Brain microvascular endothelial cell (primary cell): Measurements from ENCODE around the gene RESP18.
A peak's percentile ranks its signal among the peaks of the same experiment; 100 is the strongest.

Source experiments
- DNase-seq: peaks from one replicate; pipeline ENCODE4 v3.0.0-alpha.2; 2020
- H3K27ac ChIP-seq: fragments of 250-450 bp; sonication (Bioruptor Pico); 2 replicates; pipeline ENCODE4 v1.5.1; 2020; ENCODE audit warnings: mild to moderate bottlenecking, moderate library complexity
- H3K27me3 ChIP-seq: fragments of 250-450 bp; sonication (Bioruptor Pico); replicated peaks from 2 replicates; pipeline ENCODE4 v1.5.1; 2020; ENCODE audit warnings: mild to moderate bottlenecking
- H3K36me3 ChIP-seq: fragments of 250-450 bp; sonication (Bioruptor Pico); replicated peaks from 2 replicates; pipeline ENCODE4 v1.5.1; 2020; ENCODE audit warnings: mild to moderate bottlenecking
- H3K4me3 ChIP-seq: 2 replicates; pipeline ENCODE4 v1.5.1; 2011; ENCODE audit warnings: low read depth, mild to moderate bottlenecking, control low read depth, low read length, moderate library complexity
- in situ Hi-C: cut with HindIII; loops from 2 replicates; pipeline ENCODE4 v1.10.0; 2017; ENCODE audit warnings: low sequenced_read_pairs, low pct_ligation_motif_present
- TF ChIP-seq, protein P1 (sequence below): IDR thresholded peaks from 2 replicates; pipeline ENCODE4 v1.5.1; 2011; ENCODE audit warnings: low read depth, mild to moderate bottlenecking, moderate library complexity, low read length, control low read depth, inconsistent platforms; ENCODE audit errors: missing control alignments

The RESP18 gene

DNA sequence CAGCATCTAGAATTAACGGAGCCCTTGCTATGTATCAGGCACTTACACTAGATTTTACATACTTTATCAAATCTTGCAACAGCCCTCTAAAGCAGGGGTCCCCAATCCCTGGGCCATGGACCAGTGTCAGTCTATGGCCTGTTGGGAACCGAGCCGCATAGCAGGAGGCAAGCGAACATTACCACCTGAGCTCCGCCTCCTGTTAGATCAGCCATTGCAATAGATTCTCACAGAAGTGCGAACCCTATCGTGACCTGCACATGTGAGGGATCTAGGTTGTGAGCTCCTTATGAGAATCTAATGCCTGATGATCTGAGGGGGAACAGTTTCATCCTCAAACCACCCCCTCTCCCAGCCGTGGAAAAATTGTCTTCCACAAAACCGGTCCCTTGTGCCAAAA is 39.9 kb downstream of the RESP18 start:
- no peaks in the 10 kb centered on the region for H3K36me3 ChIP-seq
- DNase-seq: no peak
- no peak overlapping the region for H3K27ac ChIP-seq
- H3K27me3 ChIP-seq: no peaks in the 10 kb centered on the region
- H3K4me3 ChIP-seq: no peak overlapping the region
- in situ Hi-C loops: no loop called here
- TF ChIP-seq, protein P1, sequence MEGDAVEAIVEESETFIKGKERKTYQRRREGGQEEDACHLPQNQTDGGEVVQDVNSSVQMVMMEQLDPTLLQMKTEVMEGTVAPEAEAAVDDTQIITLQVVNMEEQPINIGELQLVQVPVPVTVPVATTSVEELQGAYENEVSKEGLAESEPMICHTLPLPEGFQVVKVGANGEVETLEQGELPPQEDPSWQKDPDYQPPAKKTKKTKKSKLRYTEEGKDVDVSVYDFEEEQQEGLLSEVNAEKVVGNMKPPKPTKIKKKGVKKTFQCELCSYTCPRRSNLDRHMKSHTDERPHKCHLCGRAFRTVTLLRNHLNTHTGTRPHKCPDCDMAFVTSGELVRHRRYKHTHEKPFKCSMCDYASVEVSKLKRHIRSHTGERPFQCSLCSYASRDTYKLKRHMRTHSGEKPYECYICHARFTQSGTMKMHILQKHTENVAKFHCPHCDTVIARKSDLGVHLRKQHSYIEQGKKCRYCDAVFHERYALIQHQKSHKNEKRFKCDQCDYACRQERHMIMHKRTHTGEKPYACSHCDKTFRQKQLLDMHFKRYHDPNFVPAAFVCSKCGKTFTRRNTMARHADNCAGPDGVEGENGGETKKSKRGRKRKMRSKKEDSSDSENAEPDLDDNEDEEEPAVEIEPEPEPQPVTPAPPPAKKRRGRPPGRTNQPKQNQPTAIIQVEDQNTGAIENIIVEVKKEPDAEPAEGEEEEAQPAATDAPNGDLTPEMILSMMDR: no peak

DNA sequence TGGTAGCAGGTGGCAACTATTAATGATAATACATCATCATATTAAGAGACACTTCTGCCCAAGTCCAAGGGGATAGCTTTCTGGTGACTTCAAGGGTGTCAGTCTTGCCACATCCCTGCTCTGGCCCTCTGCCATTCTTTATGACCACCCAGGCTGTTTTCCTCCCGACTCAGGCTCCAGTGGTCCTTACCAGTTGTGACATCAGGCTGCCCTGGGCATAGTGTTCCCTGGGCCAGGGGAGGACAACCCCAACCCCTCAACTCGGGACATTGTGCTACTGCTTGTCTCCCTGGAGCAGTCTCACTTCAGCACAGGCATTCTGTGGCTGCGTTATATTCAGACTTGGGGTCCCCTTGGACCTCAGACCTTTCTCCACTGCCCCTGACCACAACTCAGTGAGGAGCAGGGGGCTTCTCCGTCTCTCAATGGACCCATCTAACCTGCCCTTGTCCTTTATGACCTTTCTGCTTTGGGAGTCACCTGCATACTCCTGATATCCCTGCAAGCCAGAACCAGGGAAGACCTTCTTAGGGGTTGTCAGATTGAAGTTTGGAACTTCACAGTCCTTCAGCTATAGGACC is 40.5 kb downstream of the RESP18 start:
- TF ChIP-seq, protein P1: no peak
- no peak for DNase-seq
- no peak overlapping the region for H3K4me3 ChIP-seq
- H3K27me3 ChIP-seq: no peaks in the 10 kb centered on the region
- in situ Hi-C loops: no loop called here
- no peak overlapping the region for H3K27ac ChIP-seq
- H3K36me3 ChIP-seq: no peaks in the 10 kb centered on the region

DNA sequence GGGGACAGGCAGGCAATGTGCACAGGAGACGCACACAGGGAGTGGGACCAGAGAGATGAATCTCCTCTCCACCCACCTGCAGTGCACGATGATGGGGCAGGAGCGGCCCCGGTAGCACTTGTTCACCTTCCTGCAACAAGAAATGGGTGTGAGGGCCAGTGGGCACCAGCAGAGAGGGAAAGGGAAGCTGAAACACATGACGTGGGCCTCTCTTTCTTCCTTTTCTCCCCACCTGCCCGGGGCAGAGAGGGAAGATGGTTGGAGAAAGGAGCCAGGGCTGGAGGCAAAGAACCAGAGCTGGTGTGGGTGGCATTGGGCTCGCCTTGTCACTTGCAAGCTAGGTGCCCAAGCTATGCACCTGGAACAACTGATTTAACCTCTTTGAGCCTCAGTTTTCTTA is 41.1 kb downstream of the RESP18 start:
- TF ChIP-seq, protein P1: no peak
- H3K4me3 ChIP-seq: no peak overlapping the region

DNA sequence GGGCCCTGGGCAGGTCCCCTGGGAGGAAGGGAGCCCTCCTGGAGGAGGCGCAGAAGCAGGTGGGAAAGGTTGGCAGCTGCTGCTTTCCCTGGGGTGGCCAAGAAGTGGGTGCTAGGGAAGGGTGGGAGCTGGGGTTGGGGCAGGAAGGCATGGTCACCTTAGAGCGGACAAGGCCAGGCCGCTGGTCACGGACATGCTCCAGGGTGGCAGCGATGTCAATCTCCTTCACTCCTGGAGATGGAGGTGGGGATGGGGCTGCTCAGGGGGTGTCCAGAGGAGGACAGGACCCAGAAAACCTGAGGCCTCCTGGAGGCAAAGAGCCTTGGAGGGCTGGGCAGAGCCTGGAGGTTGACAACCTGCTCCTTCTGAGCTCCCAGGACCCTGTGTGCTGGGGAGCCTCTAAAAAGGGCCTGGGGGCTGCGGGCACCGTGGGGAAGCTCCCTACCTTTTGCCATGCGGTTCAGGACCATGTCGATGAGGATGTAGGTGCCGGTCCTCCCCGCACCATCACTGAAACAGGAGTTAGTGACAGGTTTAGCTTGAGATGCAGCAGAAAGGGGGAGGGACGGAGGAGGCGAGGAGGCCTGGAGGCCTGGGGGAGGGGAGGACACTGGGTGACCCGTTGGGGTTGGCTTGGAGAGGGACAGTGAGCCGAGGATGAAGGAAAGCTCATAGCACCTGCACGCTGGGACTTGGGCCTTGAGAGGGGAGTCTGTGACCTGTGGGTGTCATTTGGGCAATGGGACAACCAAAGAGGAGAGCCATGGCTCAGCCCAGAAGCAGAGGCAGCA is 42.0 kb downstream of the RESP18 start:
- DNase-seq: no peak
- Histone ChIP-seq H3K27ac (no peak overlapping the region), H3K27me3 (no peaks in the 10 kb centered on the region), H3K36me3 (no peaks in the 10 kb centered on the region), H3K4me3 (no peak overlapping the region)
- TF ChIP-seq, protein P1: no peak
- in situ Hi-C loops: no loop called here

More for the DNA sequence above, 41.1 kb downstream of the RESP18 start:
- Histone ChIP-seq H3K36me3 (no peaks in the 10 kb centered on the region), H3K27ac (no peak overlapping the region), H3K27me3 (no peaks in the 10 kb centered on the region)
- in situ Hi-C loops: no loop called here
- DNase-seq: no peak

DNA sequence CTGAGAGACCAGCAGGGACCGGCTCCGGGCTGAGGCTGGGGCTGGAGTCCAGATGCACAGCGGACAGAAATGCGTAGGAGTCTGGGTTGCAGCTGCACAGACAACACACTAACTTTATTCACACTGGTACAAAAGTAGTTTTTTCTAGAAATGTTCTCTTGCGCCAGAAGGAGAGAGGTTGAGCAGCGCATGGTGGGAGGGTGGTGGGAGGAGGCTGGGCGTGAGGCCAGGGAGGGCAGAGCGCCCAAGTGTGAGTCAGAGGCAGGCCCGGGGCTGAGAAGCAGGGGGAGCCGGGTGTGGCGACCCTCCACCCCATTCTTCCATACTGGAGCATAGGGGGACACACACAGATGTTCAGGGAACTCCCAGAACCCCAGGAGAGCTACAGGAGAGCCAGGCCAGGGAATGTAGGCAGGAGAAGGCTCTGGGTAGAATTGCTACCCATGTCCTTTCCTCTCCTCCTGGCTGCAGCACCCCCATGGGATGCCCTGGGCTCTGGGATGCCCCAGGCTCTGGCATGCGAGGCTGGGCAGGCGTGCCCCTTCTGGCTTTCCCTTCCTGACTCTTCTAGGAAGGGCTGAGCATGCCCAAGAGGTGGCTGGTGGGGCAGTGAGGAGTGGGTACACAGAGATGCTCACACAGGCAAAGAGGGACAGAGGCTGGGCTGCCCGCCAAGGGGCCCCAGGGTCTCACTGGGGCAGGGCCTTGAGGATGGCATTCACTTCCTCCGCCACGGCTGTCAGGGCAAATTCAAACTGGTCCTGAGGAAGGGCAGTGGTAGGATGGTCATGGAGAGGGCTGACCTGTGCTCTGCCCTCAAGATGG is 42.8 kb downstream of the RESP18 start:
- Histone ChIP-seq H3K27me3 (no peaks in the 10 kb centered on the region), H3K36me3 (peaks cover 1% of the 10 kb centered on the region), H3K4me3 (no peak overlapping the region), H3K27ac (no peak overlapping the region)
- in situ Hi-C loops: no loop called here
- DNase-seq: peak; percentile 72
- TF ChIP-seq, protein P1: no peak
